Lung (tissue), 12 donors: ENCODE data around the gene ATXN10. TPM values are rescaled to one million over a fixed set of nuclear protein-coding genes. Genes with fewer than 3 reads are reported as not detected.
A peak's percentile ranks its signal among the peaks of the same experiment; 100 is the strongest.

Experiments
- ATAC-seq: fragments of 200-7000 bp; cut with Tn5 transposase; one replicate; pipeline ENCODE4 v1.9.1; 2020; ENCODE audit warnings: moderate number of reproducible peaks; ENCODE audit not compliant: insufficient read depth, low FRiP score
- DNase-seq, 3 donors: peaks; one replicate each; pipeline ENCODE4 v3.0.0-alpha.2; 2013 to 2017
- H3K27ac ChIP-seq, 2 donors: one replicate each; pipeline ENCODE4 v1.5.1; 2013; ENCODE audit warnings: mild to moderate bottlenecking in 2 of 2, moderate library complexity in 2 of 2, control low read depth in 1 of 2, inconsistent platforms in 1 of 2, low read depth in 1 of 2, low read length in 1 of 2
- H3K27me3 ChIP-seq, 3 donors: one replicate each; pipeline ENCODE4 v1.5.1; 2013; ENCODE audit warnings: low read length in 2 of 3; ENCODE audit not compliant: control insufficient read depth in 3 of 3, insufficient read depth in 3 of 3
- H3K36me3 ChIP-seq, 4 donors: one replicate each; pipeline ENCODE4 v1.5.1; 2013; ENCODE audit warnings: low read length in 4 of 4, mild to moderate bottlenecking in 1 of 4, moderate library complexity in 1 of 4; ENCODE audit not compliant: control insufficient read depth in 4 of 4, insufficient read depth in 4 of 4
- H3K4me1 ChIP-seq, 5 donors: one replicate each; pipeline ENCODE4 v1.5.1; 2013; ENCODE audit warnings: low read length in 5 of 5, mild to moderate bottlenecking in 2 of 5, moderate library complexity in 1 of 5; ENCODE audit not compliant: control insufficient read depth in 5 of 5, insufficient read depth in 5 of 5
- H3K4me3 ChIP-seq: one replicate; pipeline ENCODE4 v1.5.1; 2013; ENCODE audit warnings: mild to moderate bottlenecking, control low read depth, moderate library complexity
- H3K9ac ChIP-seq, 2 donors: one replicate each; pipeline ENCODE4 v1.5.1; 2013; ENCODE audit warnings: low read length in 2 of 2, control low read depth in 1 of 2; ENCODE audit not compliant: insufficient read depth in 1 of 2
- H3K9me3 ChIP-seq, 4 donors: one replicate each; pipeline ENCODE4 v1.5.1; 2013; ENCODE audit warnings: low read length in 3 of 4, mild to moderate bottlenecking in 1 of 4, moderate library complexity in 1 of 4; ENCODE audit not compliant: control insufficient read depth in 4 of 4, insufficient read depth in 3 of 4
- CTCF ChIP-seq: IDR thresholded peaks from 2 replicates; pipeline ENCODE4 v1.5.1; 2012; ENCODE audit warnings: mild to moderate bottlenecking; ENCODE audit errors: control extremely low read depth, extremely low read depth
- WGBS, 2 donors: extraction: QIAGEN DNeasy Blood & Tissue Kit; methylation state at CpG; one replicate each; pipeline ENCODE4 v1.1.7; 2013; 5-methylcytosine and 5-hydroxymethylcytosine counted together
- polyA plus RNA-seq, 2 donors: library from polyadenylated mRNA; stranded (reverse); fragments of 200-250 nt; gene quantifications; one replicate each; pipeline ENCODE4 v1.2.1, GENCODE V29; 2013
- total RNA-seq, 2 donors: library from RNA; depleted of rRNA in 1 of 2; stranded (reverse); fragments of >200 nt in 1 of 2; gene quantifications; one replicate each; pipeline ENCODE4 v1.2.1, GENCODE V29; 2014 to 2021
- donor health status: control.
- donor health status: control.
- donor health status: Bipolar disorder and iron deficiency.
- donor health status: healthy.
- donor health status: DM: yes; HTN: yes; CAD: no.

Gene ATXN10
- total and polyA plus RNA-seq, 4 donors: 41.9 to 164 (median 92.2) TPM

DNA sequence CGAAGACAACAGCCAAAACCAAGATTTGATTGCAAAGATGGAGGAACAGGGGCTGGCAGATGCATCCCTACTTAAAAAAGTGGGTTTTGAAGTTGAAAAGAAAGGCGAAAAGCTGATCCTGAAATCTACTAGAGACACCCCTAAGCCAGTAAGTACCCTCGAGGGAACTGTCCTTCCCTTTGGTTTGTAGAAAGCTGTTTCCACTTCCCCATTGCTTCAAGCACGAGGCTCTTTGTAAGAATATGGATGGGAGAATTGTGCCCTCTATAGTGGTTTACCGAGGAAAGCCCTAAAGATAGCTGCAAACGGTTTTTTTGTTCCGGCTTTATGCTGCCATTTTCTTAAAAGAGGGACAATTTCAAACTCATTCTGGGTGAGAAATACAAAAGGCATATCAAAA, 171.4 kb downstream of the ATXN10 start:
- H3K9ac ChIP-seq: no peak overlapping the region
- peaks cover 0 to 23% (median 3%) of the 10 kb centered on the region in 5 donors for H3K4me1 ChIP-seq
- peaks cover 4 to 16% (median 10%) of the 10 kb centered on the region in 4 donors for H3K36me3 ChIP-seq
- DNase-seq (no peak), ATAC-seq (no peak)
- no peak overlapping the region for H3K4me3 ChIP-seq
- no peaks in the 10 kb centered on the region for H3K27me3 ChIP-seq
- no peak for TF ChIP-seq CTCF
- 52 to 70% methylated on average over 7 of the region's 7 CpGs for WGBS, 2 donors
- no peak overlapping the region for H3K27ac ChIP-seq
- H3K9me3 ChIP-seq: no peaks in the 10 kb centered on the region

- peaks cover 5 to 19% (median 14%) of the 10 kb centered on the region in 4 donors for H3K36me3 ChIP-seq
- TF ChIP-seq CTCF: no peak
- 87 to 98% methylated on average over 2 of the region's 2 CpGs for WGBS, 2 donors
Observed at GRCh38 chr22:45843986-45844385, 172.4 kb downstream of the ATXN10 start.

DNA sequence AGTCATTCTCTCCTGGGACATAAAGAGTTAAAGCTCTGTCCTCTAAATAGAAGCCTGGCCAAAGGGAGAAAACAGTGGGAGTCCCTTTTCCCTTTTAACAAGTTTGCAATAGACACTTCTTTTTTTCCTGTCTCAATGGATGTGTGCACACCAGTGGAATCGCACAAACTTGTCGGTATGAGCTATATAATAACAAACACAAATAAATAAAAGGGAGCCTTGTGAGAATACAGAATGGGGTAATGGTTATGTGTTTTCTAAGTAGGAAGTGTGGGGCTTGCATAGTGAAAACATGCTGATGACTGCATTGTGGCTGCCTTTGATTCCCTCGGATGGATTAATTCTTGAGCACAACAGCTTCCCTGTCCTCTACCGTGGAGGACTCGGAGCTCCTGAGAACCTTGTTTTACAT, 173.4 kb downstream of the ATXN10 start:
- Histone ChIP-seq H3K4me1 (peaks cover 0 to 16% (median 1%) of the 10 kb centered on the region in 5 donors), H3K36me3 (peaks cover 5 to 20% (median 18%) of the 10 kb centered on the region in 4 donors), H3K9ac (no peak overlapping the region), H3K27me3 (no peaks in the 10 kb centered on the region), H3K4me3 (no peak overlapping the region), H3K9me3 (no peaks in the 10 kb centered on the region), H3K27ac (no peak overlapping the region)
- 71 to 77% methylated on average over 5 of the region's 5 CpGs for WGBS, 2 donors
- ATAC-seq: no peak
- no peak for DNase-seq
- TF ChIP-seq CTCF: no peak

More at GRCh38 chr22:45843986-45844385, 172.4 kb downstream of the ATXN10 start:
- Histone ChIP-seq H3K4me3 (no peak overlapping the region), H3K27ac (no peak overlapping the region), H3K9ac (no peak overlapping the region), H3K27me3 (no peaks in the 10 kb centered on the region), H3K4me1 (peaks cover 0 to 21% (median 0%) of the 10 kb centered on the region in 5 donors), H3K9me3 (no peaks in the 10 kb centered on the region)
- DNase-seq (no peak), ATAC-seq (no peak)

GRCh38 chr22:45846952-45847351, 175.3 kb downstream of the ATXN10 start:
- Histone ChIP-seq H3K4me3 (no peak overlapping the region), H3K36me3 (peaks cover 7 to 32% (median 27%) of the 10 kb centered on the region in 4 donors), H3K4me1 (peaks cover 0 to 15% (median 1%) of the 10 kb centered on the region in 5 donors), H3K27ac (no peak overlapping the region), H3K9ac (no peak overlapping the region), H3K9me3 (peaks cover 0 to 5% (median under 1%) of the 10 kb centered on the region in 4 donors), H3K27me3 (no peaks in the 10 kb centered on the region)
- TF ChIP-seq CTCF: no peak
- ATAC-seq (no peak), DNase-seq (peak in 1 of 3 donors; percentile 39)
- 95 to 97% methylated on average over 3 of the region's 3 CpGs for WGBS, 2 donors
